Stomach (tissue), 9 donors: Measurements from ENCODE around the gene ACSL3. TPM values are rescaled to one million over a fixed set of nuclear protein-coding genes. Genes with fewer than 3 reads are reported as not detected.

ENCODE experiments used
- DNase-seq, 2 donors: peaks; one replicate each; pipeline versions ENCODE4 v3.0.0 to v3.0.0-alpha.2; 2013 to 2019
- H3K27ac ChIP-seq, 5 donors: fragments of 200-600 bp in 4 of 5; sonication (generic) in 4 of 5; one replicate each; pipeline ENCODE4 v1.5.1; 2013 to 2019; ENCODE audit warnings: mild to moderate bottlenecking in 1 of 5, moderate library complexity in 1 of 5
- H3K27me3 ChIP-seq, 3 donors: fragments of 200-600 bp; sonication (generic); one replicate each; pipeline ENCODE4 v1.5.1; 2017 to 2019; ENCODE audit warnings: mixed run types in 1 of 3
- H3K36me3 ChIP-seq, 4 donors: fragments of 200-600 bp; sonication (generic); 1 replicate in 3 of 4; 2 replicates in 1 of 4; pipeline ENCODE4 v1.5.1; 2016 to 2019
- H3K4me1 ChIP-seq, 4 donors: fragments of 200-600 bp; sonication (generic); one replicate each; pipeline ENCODE4 v1.5.1; 2016 to 2019
- H3K4me3 ChIP-seq, 4 donors: fragments of 200-600 bp; sonication (generic) in 3 of 4; one replicate each; pipeline ENCODE4 v1.5.1; 2016 to 2019; ENCODE audit warnings: mild to moderate bottlenecking in 1 of 4
- H3K9me3 ChIP-seq, 4 donors: fragments of 200-600 bp; sonication (generic); one replicate each; pipeline ENCODE4 v1.5.1; 2016 to 2019
- CTCF ChIP-seq, 7 experiments: fragments of 450-650 bp in 4 of 7; fragments of 200-600 bp in 3 of 7; sonication (generic) in 3 of 7; IDR thresholded peaks; one replicate each; pipeline ENCODE4 v1.5.1; 2016 to 2019; ENCODE audit warnings: antibody characterized with exemption in 7 of 7, control low read depth in 2 of 7, mild to moderate bottlenecking in 1 of 7
- EP300 ChIP-seq: sonication (generic); formaldehyde crosslinking; IDR thresholded peaks from one replicate; pipeline ENCODE4 v1.6.1; 2017; ENCODE audit warnings: antibody characterized with exemption
- POLR2A ChIP-seq, 4 donors: fragments of 450-650 bp; IDR thresholded peaks; one replicate each; pipeline ENCODE4 v1.6.1; 2016; ENCODE audit warnings: antibody characterized with exemption in 4 of 4, control low read depth in 2 of 4, mild to moderate bottlenecking in 1 of 4, moderate library complexity in 1 of 4
- POLR2AphosphoS5 ChIP-seq, 3 donors: sonication (generic); formaldehyde crosslinking; IDR thresholded peaks; one replicate each; pipeline ENCODE4 v1.6.1; 2016; ENCODE audit warnings: antibody characterized with exemption in 3 of 3
- WGBS, 5 donors: extraction: QIAGEN DNeasy Blood & Tissue Kit in 3 of 5; methylation state at CpG; one replicate each; pipeline versions ENCODE4 v1.1.5 to v1.1.7; 2013 to 2018; 5-methylcytosine and 5-hydroxymethylcytosine counted together
- intact Hi-C: fragments of 100-400 bp; cut with DNase I; formaldehyde crosslinking; loops from one replicate; pipeline ENCODE4 v1.15.1; 2023; ENCODE audit warnings: low total_unique reads
- polyA plus RNA-seq, 3 donors: library from polyadenylated mRNA; stranded (reverse); fragments of 200-250 nt; gene quantifications; one replicate each; pipeline ENCODE4 v1.2.3, GENCODE V29; 2013
- total RNA-seq, 5 donors: library from RNA; depleted of rRNA; stranded (reverse); fragments of >200 nt; gene quantifications; one replicate each; pipeline versions ENCODE4 v1.1.0 to v1.2.3, GENCODE V29; 2014 to 2016
- donor health status: healthy with polysubstance abuse.
- donor health status: Bipolar disorder and iron deficiency.
- donor health status: healthy.

The ACSL3 gene
- total and polyA plus RNA-seq, 8 donors: 10.5 to 234 (median 52.9) TPM

- Histone ChIP-seq H3K27me3 (no peaks in the 10 kb centered on the region), H3K4me3 (no peak overlapping the region), H3K27ac (peak overlapping the region in 4 of 5 donors; percentile 3 to 58 (median 38)), H3K4me1 (peaks cover 41 to 84% (median 58%) of the 10 kb centered on the region in 4 donors), H3K36me3 (peaks cover 0 to 6% (median 0%) of the 10 kb centered on the region in 4 donors), H3K9me3 (no peaks in the 10 kb centered on the region)
- WGBS, 5 donors: 22 to 41% (median 29%) methylated on average over 2 of the region's 2 CpGs
- TF ChIP-seq POLR2A (IDR thresholded peaks at IDR 0.05) (no peak), EP300 (no peak), CTCF (IDR thresholded peaks at IDR 0.05) (no peak), POLR2AphosphoS5 (IDR thresholded peaks at IDR 0.05) (no peak)
- DNase-seq: peak in 1 of 2 donors; percentile 13
- intact Hi-C loops: no loop called here
These were observed 23.4 kb downstream of the ACSL3 start for GRCh38 chr2:222884114-222884771.

DNA sequence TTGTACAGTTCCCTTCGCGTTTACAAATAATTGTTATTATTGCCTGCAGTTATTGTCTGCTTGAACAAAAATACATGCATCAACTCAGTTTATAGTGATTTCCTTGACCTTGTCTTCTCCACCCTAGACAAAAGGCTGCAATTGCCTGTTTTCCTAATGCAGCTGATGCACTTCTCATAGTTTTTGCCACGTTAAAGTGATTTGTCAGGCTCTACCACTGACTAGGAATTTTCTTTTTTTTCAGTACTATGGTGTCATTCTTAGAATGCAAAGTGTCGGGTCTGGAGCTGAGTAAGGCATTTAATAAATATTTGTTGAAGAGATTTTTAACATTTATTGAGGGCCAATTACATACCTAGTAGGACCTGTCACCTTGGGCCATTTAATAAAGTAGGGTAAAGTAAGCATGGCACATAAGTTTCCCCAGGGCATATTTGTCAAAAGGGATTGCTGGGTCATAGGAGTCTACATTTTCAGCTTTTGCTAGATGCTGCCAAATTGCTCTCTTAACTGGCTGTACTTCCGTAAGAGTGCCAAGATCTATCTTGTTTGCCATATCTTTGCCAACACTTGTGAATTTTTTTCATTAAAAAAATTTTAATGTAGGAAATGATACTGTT, 24.1 kb downstream of the ACSL3 start:
- DNase-seq: no peak
- Histone ChIP-seq H3K36me3 (peaks cover 0 to 6% (median 0%) of the 10 kb centered on the region in 4 donors), H3K27me3 (no peaks in the 10 kb centered on the region), H3K4me1 (peaks cover 35 to 84% (median 53%) of the 10 kb centered on the region in 4 donors), H3K4me3 (no peak overlapping the region), H3K27ac (peak overlapping the region in 3 of 5 donors; percentile 22 to 58 (median 53)), H3K9me3 (no peaks in the 10 kb centered on the region)
- WGBS, 5 donors: 27 to 45% (median 36%) methylated on average over 5 of the region's 5 CpGs
- intact Hi-C loops: no loop called here
- TF ChIP-seq POLR2AphosphoS5 (IDR thresholded peaks at IDR 0.05): peak in 1 of 3 donors; percentile 9
- TF ChIP-seq EP300: no peak
- no peak for TF ChIP-seq CTCF (IDR thresholded peaks at IDR 0.05)
- no peak for TF ChIP-seq POLR2A (IDR thresholded peaks at IDR 0.05)

DNA sequence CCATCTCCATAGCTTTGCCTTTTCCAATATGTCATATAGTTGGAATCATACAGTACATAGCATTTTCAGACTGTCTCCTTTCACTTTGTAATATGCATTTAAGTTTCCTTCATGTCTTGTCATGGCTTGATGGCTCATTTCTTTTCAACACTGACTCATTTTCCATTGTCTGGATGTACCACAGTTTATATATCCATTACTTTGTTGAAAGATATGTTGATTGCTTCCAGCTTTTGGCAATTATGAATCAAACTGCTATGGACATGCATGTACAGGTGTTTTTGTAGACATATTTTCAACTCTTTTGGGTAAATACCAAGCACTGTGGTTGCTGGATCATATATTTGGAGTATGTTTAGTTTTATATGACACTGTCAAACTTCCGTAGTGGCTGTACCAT, 26.3 kb downstream of the ACSL3 start:
- Histone ChIP-seq H3K27ac (no peak overlapping the region), H3K4me3 (no peak overlapping the region), H3K27me3 (no peaks in the 10 kb centered on the region), H3K36me3 (peaks cover 0 to 6% (median 0%) of the 10 kb centered on the region in 4 donors), H3K4me1 (peaks cover 42 to 83% (median 60%) of the 10 kb centered on the region in 4 donors), H3K9me3 (no peaks in the 10 kb centered on the region)
- 81 to 95% (median 92%) methylated on average over 1 of the region's 1 CpG for WGBS, 5 donors
- no peak for DNase-seq
- TF ChIP-seq CTCF (IDR thresholded peaks at IDR 0.05): no peak
- no peak for TF ChIP-seq POLR2A (IDR thresholded peaks at IDR 0.05)
- TF ChIP-seq EP300: no peak
- no peak for TF ChIP-seq POLR2AphosphoS5 (IDR thresholded peaks at IDR 0.05)
- intact Hi-C loops: no loop called here

DNA sequence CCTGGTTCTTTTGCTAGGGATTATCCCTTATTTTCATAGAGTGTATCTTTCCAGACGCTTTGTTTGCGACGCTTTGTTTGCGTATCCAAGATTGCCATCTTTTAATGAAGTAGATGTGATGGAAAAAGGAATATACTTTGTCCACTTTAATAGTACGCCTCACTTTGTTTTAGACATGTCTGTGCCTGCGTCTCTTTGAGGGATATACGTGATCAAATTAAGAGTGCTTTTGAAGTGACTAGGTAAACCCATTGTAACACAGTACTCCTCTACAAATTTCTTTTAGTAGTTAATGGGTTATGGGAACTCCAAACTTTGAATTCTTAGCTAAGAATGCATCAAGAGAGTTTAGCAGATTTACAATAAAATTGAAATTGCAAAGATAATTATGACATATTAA, 27.9 kb downstream of the ACSL3 start:
- H3K27me3 ChIP-seq: no peaks in the 10 kb centered on the region
- TF ChIP-seq EP300: no peak
- TF ChIP-seq CTCF (IDR thresholded peaks at IDR 0.05): no peak
- no peak for TF ChIP-seq POLR2AphosphoS5 (IDR thresholded peaks at IDR 0.05)
- no peak for TF ChIP-seq POLR2A (IDR thresholded peaks at IDR 0.05)
- 89 to 97% (median 92%) methylated on average over 7 of the region's 7 CpGs for WGBS, 5 donors

More for the DNA sequence above, 27.9 kb downstream of the ACSL3 start:
- H3K27ac ChIP-seq: no peak overlapping the region
- intact Hi-C loops: no loop called here
- no peak overlapping the region for H3K4me3 ChIP-seq
- peaks cover 0 to 6% (median 0%) of the 10 kb centered on the region in 4 donors for H3K36me3 ChIP-seq
- H3K4me1 ChIP-seq: peaks cover 28 to 83% (median 60%) of the 10 kb centered on the region in 4 donors
- DNase-seq: no peak
- H3K9me3 ChIP-seq: no peaks in the 10 kb centered on the region
